WTC11 (cell line): ENCODE data around the gene BSN. TPM values are rescaled to one million over a fixed set of nuclear protein-coding genes. Genes with fewer than 3 reads are reported as not detected.

Experiments used
- ATAC-seq: fragments of 200-7000 bp; cut with Tn5 transposase; 2 replicates; pipeline ENCODE4 v1.10.0; 2021; ENCODE audit warnings: mild to moderate bottlenecking, moderate library complexity
- CTCF ChIA-PET: fragments of 300-600 bp; sonication (Branson Sonifier 250); formaldehyde crosslinking; loops from one replicate; lab custom pipeline; 2021; ENCODE audit warnings: antibody characterized with exemption; lab: Charles Lee
- POLR2A ChIA-PET: fragments of 350-600 bp; sonication (Branson Sonifier 250); formaldehyde crosslinking; loops from one replicate; lab custom pipeline; 2021; ENCODE audit warnings: antibody characterized with exemption; lab: Charles Lee
- DNase-seq: peaks from one replicate; pipeline ENCODE4 v3.0.0; 2021; ENCODE audit warnings: low spot score
- H3K27ac Mint-ChIP-seq: 2 replicates; pipeline ENCODE4 v1.8.0; 2021; ENCODE audit warnings: mixed read lengths
- H3K27me3 Mint-ChIP-seq: 2 replicates; pipeline ENCODE4 v1.8.0; 2021; ENCODE audit warnings: low read depth, mild to moderate bottlenecking, moderate library complexity, mixed read lengths
- H3K36me3 Mint-ChIP-seq: 2 replicates; pipeline ENCODE4 v1.8.0; 2021; ENCODE audit warnings: mixed read lengths
- H3K4me1 Mint-ChIP-seq: 2 replicates; pipeline ENCODE4 v1.8.0; 2022; ENCODE audit warnings: mixed read lengths
- H3K4me3 Mint-ChIP-seq: 2 replicates; pipeline ENCODE4 v1.8.0; 2021; ENCODE audit warnings: mild to moderate bottlenecking, moderate library complexity, mixed read lengths
- H3K9me3 Mint-ChIP-seq: 2 replicates; pipeline ENCODE4 v1.8.0; 2021; ENCODE audit warnings: mixed read lengths
- ARID4B ChIP-seq: sonication (generic); formaldehyde crosslinking; IDR thresholded peaks from 2 replicates; pipeline ENCODE4 v1.8.0; 2023; ENCODE audit warnings: missing genetic modification reagents, mild to moderate bottlenecking, borderline replicate concordance
- CTCF ChIP-seq: fragments of 200-600 bp; IDR thresholded peaks from 2 replicates; pipeline ENCODE4 v1.8.0; 2022; ENCODE audit warnings: antibody characterized with exemption
- E2F4 ChIP-seq: sonication (generic); formaldehyde crosslinking; IDR thresholded peaks from 2 replicates; pipeline ENCODE4 v1.8.1; 2022; ENCODE audit warnings: low read depth, mild to moderate bottlenecking, moderate library complexity, missing genetic modification reagents, borderline replicate concordance
- FOXP4 ChIP-seq: sonication (generic); formaldehyde crosslinking; IDR thresholded peaks from 2 replicates; pipeline ENCODE4 v1.8.0; 2022; ENCODE audit warnings: mild to moderate bottlenecking, missing genetic modification reagents
- MLX ChIP-seq: sonication (generic); formaldehyde crosslinking; IDR thresholded peaks from 2 replicates; pipeline ENCODE4 v1.8.1; 2023; ENCODE audit warnings: mild to moderate bottlenecking, missing genetic modification reagents, moderate library complexity
- OVOL2 ChIP-seq: fragments of 250-450 bp; sonication (Bioruptor Pico); IDR thresholded peaks from 2 replicates; pipeline ENCODE4 v1.9.0; 2021; ENCODE audit warnings: mild to moderate bottlenecking, borderline replicate concordance
- ZNF121 ChIP-seq: sonication (generic); formaldehyde crosslinking; IDR thresholded peaks from 2 replicates; pipeline ENCODE4 v1.8.0; 2023; ENCODE audit warnings: missing genetic modification reagents
- ZNF512 ChIP-seq: sonication (generic); formaldehyde crosslinking; IDR thresholded peaks from 2 replicates; pipeline ENCODE4 v1.8.1; 2022; ENCODE audit warnings: missing genetic modification reagents, borderline replicate concordance
- ZNF532 ChIP-seq: fragments of 250-450 bp; sonication (Bioruptor Pico); IDR thresholded peaks from 2 replicates; pipeline ENCODE4 v1.9.0; 2021; ENCODE audit warnings: mild to moderate bottlenecking, borderline replicate concordance
- total RNA-seq: library from RNA; stranded (reverse); gene quantifications from 3 replicates; pipeline ENCODE4 v1.2.3, GENCODE V29; 2021

Gene BSN
- total RNA-seq, 1 experiment from 2014 or later: 2.8 TPM

- TF ChIP-seq ZNF121 (CRISPR knock-in tag) (no peak), MLX (no peak), ARID4B (CRISPR knock-in tag) (no peak), ZNF532 (CRISPR knock-in tag) (no peak), OVOL2 (no peak)
Observed at GRCh38 chr3:49706456-49707112, 152.3 kb downstream of the BSN start (continued).

- no peak overlapping the region for H3K4me3 Mint-ChIP-seq
- DNase-seq (no peak), ATAC-seq (no peak)
- peaks cover 8% of the 10 kb centered on the region; the same call in 1 of the 2 replicates for H3K4me1 Mint-ChIP-seq
- H3K36me3 Mint-ChIP-seq: no peaks in the 10 kb centered on the region; the same call in 1 of the 2 replicates
- POLR2A ChIA-PET: no interaction called here
- no peaks in the 10 kb centered on the region for H3K27me3 Mint-ChIP-seq
- TF ChIP-seq E2F4 (no peak), CTCF (no peak), ZNF512 (CRISPR knock-in tag) (no peak), FOXP4 (CRISPR knock-in tag) (no peak)
- H3K9me3 Mint-ChIP-seq: no peaks in the 10 kb centered on the region
- CTCF ChIA-PET: no interaction called here
- no peak overlapping the region for H3K27ac Mint-ChIP-seq
Observed at GRCh38 chr3:49707113-49707480, 152.8 kb downstream of the BSN start.
